HG02938 (cell line): ENCODE data around the gene PRIMA1.

Experiments
- ATAC-seq: cut with Tn5 transposase; IDR thresholded peaks from one replicate; pipeline ENCODE4 v1.9.1; 2021; ENCODE audit warnings: mild to moderate bottlenecking, moderate library complexity; ENCODE audit not compliant: unreplicated experiment

Gene PRIMA1

DNA sequence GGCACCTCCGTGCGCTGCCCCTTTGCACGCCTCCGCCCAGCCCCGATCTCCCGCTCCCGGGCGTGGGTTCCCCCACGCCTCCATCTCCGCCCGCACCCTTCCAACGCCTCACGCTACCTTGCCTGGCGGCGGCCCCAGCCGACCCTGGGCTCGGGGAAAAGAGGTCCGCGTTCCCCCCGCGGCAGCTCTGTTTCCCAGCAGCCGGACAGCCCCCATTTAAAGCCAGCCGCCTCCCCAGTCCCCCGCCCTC, at the start of gene PRIMA1:
Gene PRIMA1 (minus strand): TSS at position 193 of the 250 bp plus-strand sequence. CDS start 767 bp downstream, outside the sequence.
- ATAC-seq = no peak

- ATAC-seq = no peak
Observed at GRCh38 chr14:93834699-93835371, 46.5 kb upstream of the PRIMA1 start.

- no peak for ATAC-seq
Observed at GRCh38 chr14:93832665-93833064, 44.4 kb upstream of the PRIMA1 start.

GRCh38 chr14:93832081-93832480, 43.8 kb upstream of the PRIMA1 start:
- no peak for ATAC-seq

GRCh38 chr14:93830753-93831461, 42.6 kb upstream of the PRIMA1 start:
- no peak for ATAC-seq

GRCh38 chr14:93829839-93830481, 41.7 kb upstream of the PRIMA1 start:
- no peak for ATAC-seq

DNA sequence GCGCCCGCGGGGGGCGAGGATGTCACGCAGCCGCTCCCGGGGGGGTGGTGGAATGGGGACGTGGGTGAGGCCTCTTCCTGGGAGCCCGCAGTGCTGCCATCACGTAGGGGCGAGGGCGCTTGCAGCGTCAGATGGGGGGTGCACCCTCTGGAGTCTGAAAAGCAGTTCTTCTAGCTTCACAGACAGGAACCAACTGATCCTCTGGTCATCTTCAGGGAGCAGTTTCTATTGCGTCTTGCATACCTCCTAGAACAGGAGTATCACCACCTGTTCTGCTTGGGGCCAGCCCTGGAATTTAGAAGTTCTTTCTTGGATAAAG, 36.9 kb upstream of the PRIMA1 start:
- no peak for ATAC-seq

DNA sequence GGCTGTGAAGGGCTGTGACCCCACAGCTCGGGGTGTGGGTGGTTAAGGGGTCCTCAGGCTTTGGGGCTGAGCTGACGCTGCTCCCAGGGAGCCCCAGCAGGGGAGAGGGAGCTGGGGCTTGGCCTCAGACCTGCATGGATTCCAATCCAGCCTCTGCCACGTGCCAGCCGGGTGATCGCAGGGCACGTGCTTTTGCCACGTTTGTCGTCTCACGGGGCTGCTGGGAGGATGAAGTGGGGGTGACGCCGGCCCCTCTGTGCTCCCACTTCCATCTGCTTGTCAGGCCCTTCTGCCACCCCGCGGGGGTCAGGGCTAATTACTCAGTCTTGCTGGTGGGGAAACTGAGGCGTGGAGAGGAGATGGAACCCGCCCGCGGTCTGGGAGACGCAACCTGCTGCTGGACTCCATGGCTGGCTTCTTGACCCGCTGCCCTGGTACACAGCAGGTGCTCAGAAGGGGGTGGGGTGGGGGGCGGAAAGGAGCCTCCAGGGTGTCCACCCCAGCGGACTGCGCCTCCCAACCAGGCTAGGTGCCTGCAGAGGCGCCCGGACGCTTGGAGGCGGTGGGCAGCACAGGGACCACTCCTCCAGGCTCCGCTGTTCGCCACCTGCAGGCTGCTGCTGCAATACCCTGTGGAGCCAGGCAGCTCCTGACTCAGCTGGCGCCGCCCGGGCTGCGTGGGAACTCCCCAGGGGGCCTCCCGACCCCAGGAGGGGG, 36.4 kb upstream of the PRIMA1 start:
- no peak for ATAC-seq

- ATAC-seq = no peak
Observed at GRCh38 chr14:93824076-93824475, 35.8 kb upstream of the PRIMA1 start.

DNA sequence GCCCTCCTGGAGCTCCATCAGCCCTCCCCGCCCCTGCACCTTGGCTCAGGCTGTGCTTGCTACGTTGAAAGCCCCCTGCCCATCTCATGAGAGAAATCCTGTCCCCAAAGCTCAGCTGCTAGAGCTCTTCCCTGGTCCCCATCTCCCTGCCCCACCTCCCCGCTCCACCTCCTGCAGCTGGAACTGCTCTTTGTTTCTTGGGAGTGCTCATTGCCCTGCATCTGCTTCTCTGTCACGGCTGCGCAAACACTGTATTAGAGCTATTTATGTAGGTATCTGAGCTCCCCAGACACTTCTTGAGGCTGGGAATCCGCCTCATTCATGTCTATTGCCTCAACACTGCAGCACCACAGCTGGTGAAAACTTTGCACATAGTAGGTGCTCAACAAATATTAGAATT, 32.8 kb upstream of the PRIMA1 start:
- ATAC-seq = no peak

DNA sequence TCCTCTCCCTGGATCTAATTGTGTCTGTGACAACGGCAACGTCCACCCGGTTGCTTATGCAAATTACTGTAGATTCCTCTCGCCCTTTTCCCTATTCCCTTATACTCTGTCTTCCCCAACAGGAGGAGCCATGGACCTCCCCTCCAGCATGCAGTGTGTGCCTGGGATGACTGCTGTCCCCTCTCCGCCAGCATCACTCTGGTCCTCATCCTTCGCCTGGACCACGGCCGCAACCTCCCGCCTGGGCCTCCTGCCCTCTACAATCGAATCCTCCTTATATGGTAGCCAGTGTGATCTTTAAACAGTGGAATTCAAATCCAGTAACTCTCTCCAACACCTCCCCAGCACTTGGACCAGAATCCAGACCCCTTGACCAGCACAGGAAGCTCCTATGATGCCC, 30.6 kb upstream of the PRIMA1 start:
- ATAC-seq = no peak

GRCh38 chr14:93811676-93812075, 23.4 kb upstream of the PRIMA1 start:
- ATAC-seq = no peak

DNA sequence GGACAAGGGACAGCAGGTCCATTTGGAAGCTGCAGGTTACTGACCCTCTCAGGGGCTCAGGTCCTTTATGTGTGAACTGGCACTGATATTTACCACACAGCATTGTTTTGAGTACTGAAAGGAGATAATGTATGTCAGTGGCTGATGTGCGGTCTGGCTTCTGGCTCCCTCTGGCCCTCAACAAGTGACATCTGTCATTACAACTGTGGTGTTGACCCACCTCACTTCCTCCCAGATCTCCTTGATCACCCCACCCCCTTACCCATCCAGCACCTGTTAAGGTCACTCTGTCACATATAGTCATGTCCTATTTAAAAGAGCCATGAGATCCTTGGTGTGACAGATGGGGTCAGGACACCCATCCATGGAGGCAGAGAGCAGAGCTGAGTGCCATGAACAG, 22.7 kb upstream of the PRIMA1 start:
- no peak for ATAC-seq

GRCh38 chr14:93809491-93810420, 21.5 kb upstream of the PRIMA1 start:
- ATAC-seq = peak; percentile 88

- ATAC-seq = no peak
Observed at GRCh38 chr14:93804654-93805053, 16.4 kb upstream of the PRIMA1 start.

DNA sequence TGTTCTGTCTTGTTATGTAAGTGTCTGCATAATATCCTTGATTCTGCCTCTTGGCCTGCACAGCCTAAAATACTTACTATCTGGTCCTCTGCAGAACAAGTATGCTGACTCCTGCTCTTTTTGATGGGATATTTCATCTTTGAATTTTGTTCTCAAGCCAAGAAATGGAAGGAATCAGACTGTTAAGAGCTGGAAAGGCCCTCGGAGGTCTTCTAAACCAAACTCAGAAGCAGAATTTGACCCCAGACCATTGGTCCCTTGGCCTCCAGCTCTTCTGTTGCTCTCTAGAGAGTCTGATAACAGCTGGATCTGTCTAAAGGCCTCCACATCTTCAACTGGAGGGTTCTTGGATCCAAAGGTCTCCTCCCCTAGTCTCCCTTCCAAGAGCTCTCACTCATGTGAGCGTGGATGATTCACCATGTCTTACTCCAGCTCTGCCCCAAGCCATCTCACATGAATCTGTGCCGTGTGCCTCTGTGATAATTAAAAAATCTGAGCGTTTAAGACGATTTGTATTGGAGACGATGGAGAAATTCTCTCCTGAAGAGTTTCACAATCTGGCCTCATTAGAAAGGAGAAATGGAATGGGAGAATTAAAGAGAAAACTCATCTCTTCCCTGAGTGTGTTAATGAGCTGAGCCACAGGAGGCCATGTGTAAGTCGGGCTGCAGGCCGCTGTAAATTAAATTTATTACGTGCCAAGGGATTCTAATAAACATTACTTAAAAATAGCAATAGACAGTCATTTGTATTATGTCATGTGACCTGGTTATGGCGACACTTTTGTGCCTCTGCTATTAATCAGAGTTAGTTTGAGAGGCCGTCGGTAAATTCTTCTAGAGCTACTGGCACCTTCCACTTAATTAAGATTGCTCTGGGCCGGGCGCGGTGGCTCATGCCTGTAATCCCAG, 15.4 kb upstream of the PRIMA1 start:
- no peak for ATAC-seq

- no peak for ATAC-seq
Observed at GRCh38 chr14:93799989-93800921, 12.0 kb upstream of the PRIMA1 start.

DNA sequence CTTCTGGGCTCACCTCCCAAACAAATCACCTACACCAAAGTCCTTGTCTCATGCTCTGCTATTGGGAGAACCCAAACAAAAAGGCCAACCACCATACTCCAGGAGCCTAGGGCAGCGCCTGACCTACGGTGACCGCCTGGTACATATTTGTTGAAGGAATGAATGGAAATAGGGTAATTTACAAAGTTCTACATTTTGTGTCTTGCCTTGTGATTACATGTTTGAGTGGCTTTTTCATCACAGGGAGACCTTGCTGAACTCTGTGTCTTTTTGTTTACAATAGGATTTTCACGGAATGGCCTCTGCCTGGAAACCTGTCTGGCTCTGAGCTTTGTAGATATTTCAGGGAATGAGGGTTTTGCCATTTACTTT, 11.3 kb upstream of the PRIMA1 start:
- ATAC-seq = no peak

DNA sequence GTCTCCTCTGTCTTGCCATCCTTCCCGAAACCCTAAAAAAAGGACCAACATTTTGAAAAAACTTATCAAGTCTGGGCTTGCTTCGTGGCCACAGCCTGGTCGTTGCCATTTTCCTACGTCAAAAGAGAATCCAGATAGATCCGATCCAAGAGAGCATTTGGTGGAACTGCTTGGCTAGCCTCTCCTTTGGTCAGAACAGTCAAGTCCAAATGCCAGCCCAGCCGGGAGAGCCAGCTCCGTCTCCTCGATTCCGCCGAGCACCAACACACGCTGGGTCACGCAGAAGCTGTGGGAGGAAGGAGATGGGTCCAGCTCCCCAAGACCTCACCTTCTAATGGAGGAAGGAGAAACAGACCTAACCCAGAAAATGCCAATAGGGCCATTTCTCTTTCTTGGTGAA, 9.3 kb upstream of the PRIMA1 start:
- no peak for ATAC-seq
